Measurements from ENCODE around the gene SIMC1.
"Not testable (repeated sequence)": the region's sequence is repeated elsewhere in the genome, so short reads cannot be mapped to it uniquely, and the experiment has no call there.

The SIMC1 gene

GRCh38 chr5:176195487-176196207, 42.6 kb upstream of the SIMC1 start:
- peaks cover 43% of the 10 kb centered on the region for H3K27me3 ChIP-seq (ENCODE audit: insufficient read depth, insufficient read length)
- H3K36me3 ChIP-seq (ENCODE audit: insufficient read depth, insufficient read length, low read length); H3K9ac ChIP-seq (ENCODE audit: insufficient read length, low read depth); DNase-seq (ENCODE audit: low read depth, low spot score); H3K4me3 ChIP-seq (ENCODE audit: insufficient read length, low read depth); H3K4me1 ChIP-seq (ENCODE audit: insufficient read depth, insufficient read length); H3K9me3 ChIP-seq (ENCODE audit: insufficient read depth, low read length): not testable (repeated sequence)

GRCh38 chr5:176196781-176197180, 41.4 kb upstream of the SIMC1 start:
- H3K9me3 ChIP-seq (ENCODE audit: insufficient read depth, low read length); DNase-seq (ENCODE audit: low read depth, low spot score); H3K4me3 ChIP-seq (ENCODE audit: insufficient read length, low read depth); H3K9ac ChIP-seq (ENCODE audit: insufficient read length, low read depth); H3K36me3 ChIP-seq (ENCODE audit: insufficient read depth, insufficient read length, low read length); H3K4me1 ChIP-seq (ENCODE audit: insufficient read depth, insufficient read length): not testable (repeated sequence)
- peaks cover 43% of the 10 kb centered on the region for H3K27me3 ChIP-seq (ENCODE audit: insufficient read depth, insufficient read length)

GRCh38 chr5:176197234-176197858, 40.9 kb upstream of the SIMC1 start:
- H3K4me3 ChIP-seq (ENCODE audit: insufficient read length, low read depth); H3K9me3 ChIP-seq (ENCODE audit: insufficient read depth, low read length); DNase-seq (ENCODE audit: low read depth, low spot score); H3K36me3 ChIP-seq (ENCODE audit: insufficient read depth, insufficient read length, low read length); H3K9ac ChIP-seq (ENCODE audit: insufficient read length, low read depth); H3K4me1 ChIP-seq (ENCODE audit: insufficient read depth, insufficient read length): not testable (repeated sequence)
- H3K27me3 ChIP-seq (ENCODE audit: insufficient read depth, insufficient read length), result peaks cover 39% of the 10 kb centered on the region

- not testable (repeated sequence) for H3K4me1 ChIP-seq (ENCODE audit: insufficient read depth, insufficient read length); H3K9me3 ChIP-seq (ENCODE audit: insufficient read depth, low read length); DNase-seq (ENCODE audit: low read depth, low spot score); H3K4me3 ChIP-seq (ENCODE audit: insufficient read length, low read depth); H3K36me3 ChIP-seq (ENCODE audit: insufficient read depth, insufficient read length, low read length); H3K9ac ChIP-seq (ENCODE audit: insufficient read length, low read depth)
- H3K27me3 ChIP-seq (ENCODE audit: insufficient read depth, insufficient read length), result peaks cover 35% of the 10 kb centered on the region
These were observed 39.9 kb upstream of the SIMC1 start for GRCh38 chr5:176198299-176198698.

GRCh38 chr5:176198991-176199733, 39.1 kb upstream of the SIMC1 start:
- not testable (repeated sequence) for H3K36me3 ChIP-seq (ENCODE audit: insufficient read depth, insufficient read length, low read length); H3K9ac ChIP-seq (ENCODE audit: insufficient read length, low read depth); H3K4me1 ChIP-seq (ENCODE audit: insufficient read depth, insufficient read length); DNase-seq (ENCODE audit: low read depth, low spot score); H3K9me3 ChIP-seq (ENCODE audit: insufficient read depth, low read length)
- Histone ChIP-seq H3K27me3 (ENCODE audit: insufficient read depth, insufficient read length) (peaks cover 26% of the 10 kb centered on the region), H3K4me3 (ENCODE audit: insufficient read length, low read depth) (peak overlapping the region; percentile 15)

- not testable (repeated sequence) for H3K36me3 ChIP-seq (ENCODE audit: insufficient read depth, insufficient read length, low read length); H3K9me3 ChIP-seq (ENCODE audit: insufficient read depth, low read length); H3K4me1 ChIP-seq (ENCODE audit: insufficient read depth, insufficient read length); H3K9ac ChIP-seq (ENCODE audit: insufficient read length, low read depth); DNase-seq (ENCODE audit: low read depth, low spot score)
- peak overlapping the region; percentile 15 for H3K4me3 ChIP-seq (ENCODE audit: insufficient read length, low read depth)
- peaks cover 22% of the 10 kb centered on the region for H3K27me3 ChIP-seq (ENCODE audit: insufficient read depth, insufficient read length)
These were observed 38.3 kb upstream of the SIMC1 start for GRCh38 chr5:176199803-176200399.

- Histone ChIP-seq H3K9ac (ENCODE audit: insufficient read length, low read depth) (no peak overlapping the region), H3K36me3 (ENCODE audit: insufficient read depth, insufficient read length, low read length) (no peaks in the 10 kb centered on the region), H3K27me3 (ENCODE audit: insufficient read depth, insufficient read length) (peaks cover 16% of the 10 kb centered on the region), H3K4me1 (ENCODE audit: insufficient read depth, insufficient read length) (no peaks in the 10 kb centered on the region), H3K9me3 (ENCODE audit: insufficient read depth, low read length) (no peaks in the 10 kb centered on the region), H3K4me3 (ENCODE audit: insufficient read length, low read depth) (no peak overlapping the region)
- no peak for DNase-seq (ENCODE audit: low read depth, low spot score)
- TF ChIP-seq SUZ12 (IDR thresholded peaks at IDR 0.05; ENCODE audit: extremely low read depth, insufficient read depth, insufficient read length) (no peak), YY1 (IDR thresholded peaks at IDR 0.05; ENCODE audit: insufficient read depth, insufficient read length) (no peak), ZNF274 (IDR thresholded peaks at IDR 0.05; ENCODE audit: low read depth, low read length) (no peak)
These were observed 36.4 kb upstream of the SIMC1 start for GRCh38 chr5:176201811-176202210.

- DNase-seq (ENCODE audit: low read depth, low spot score), result no peak
- no peak for TF ChIP-seq ZNF274 (IDR thresholded peaks at IDR 0.05; ENCODE audit: low read depth, low read length)
- TF ChIP-seq YY1 (IDR thresholded peaks at IDR 0.05; ENCODE audit: insufficient read depth, insufficient read length), result no peak
- TF ChIP-seq SUZ12 (IDR thresholded peaks at IDR 0.05; ENCODE audit: extremely low read depth, insufficient read depth, insufficient read length), result no peak
- Histone ChIP-seq H3K4me3 (ENCODE audit: insufficient read length, low read depth) (no peak overlapping the region), H3K36me3 (ENCODE audit: insufficient read depth, insufficient read length, low read length) (no peaks in the 10 kb centered on the region), H3K4me1 (ENCODE audit: insufficient read depth, insufficient read length) (no peaks in the 10 kb centered on the region), H3K9me3 (ENCODE audit: insufficient read depth, low read length) (no peaks in the 10 kb centered on the region), H3K9ac (ENCODE audit: insufficient read length, low read depth) (no peak overlapping the region), H3K27me3 (ENCODE audit: insufficient read depth, insufficient read length) (peaks cover 16% of the 10 kb centered on the region)
These were observed 35.1 kb upstream of the SIMC1 start for GRCh38 chr5:176203086-176203485.

- H3K4me1 ChIP-seq (ENCODE audit: insufficient read depth, insufficient read length); H3K4me3 ChIP-seq (ENCODE audit: insufficient read length, low read depth); DNase-seq (ENCODE audit: low read depth, low spot score); H3K9me3 ChIP-seq (ENCODE audit: insufficient read depth, low read length); H3K36me3 ChIP-seq (ENCODE audit: insufficient read depth, insufficient read length, low read length); H3K9ac ChIP-seq (ENCODE audit: insufficient read length, low read depth): not testable (repeated sequence)
- H3K27me3 ChIP-seq (ENCODE audit: insufficient read depth, insufficient read length), result peaks cover 15% of the 10 kb centered on the region
These were observed 34.7 kb upstream of the SIMC1 start for GRCh38 chr5:176203535-176203934.

GRCh38 chr5:176214466-176215021, 23.7 kb upstream of the SIMC1 start:
- H3K9me3 ChIP-seq (ENCODE audit: insufficient read depth, low read length); H3K36me3 ChIP-seq (ENCODE audit: insufficient read depth, insufficient read length, low read length); H3K9ac ChIP-seq (ENCODE audit: insufficient read length, low read depth); H3K4me1 ChIP-seq (ENCODE audit: insufficient read depth, insufficient read length); DNase-seq (ENCODE audit: low read depth, low spot score); H3K27me3 ChIP-seq (ENCODE audit: insufficient read depth, insufficient read length); H3K4me3 ChIP-seq (ENCODE audit: insufficient read length, low read depth): not testable (repeated sequence)

Measured in NT2/D1 (cell line).